Mesendoderm (in vitro differentiated cells): ENCODE results near the gene SLC26A11.
"Not testable (repeated sequence)": the region's sequence is repeated elsewhere in the genome, so short reads cannot be mapped to it uniquely, and the experiment has no call there.

Experiments
- DNase-seq: peaks from one replicate; pipeline ENCODE4 v3.0.0; 2013
- H2AK5ac ChIP-seq: 2 replicates; pipeline ENCODE4 v1.6.1; 2013; ENCODE audit warnings: low read length, inconsistent platforms
- H2BK120ac ChIP-seq: 2 replicates; pipeline ENCODE4 v1.6.1; 2013; ENCODE audit warnings: low read depth, mild to moderate bottlenecking, low read length, moderate library complexity, mixed read lengths
- H2BK15ac ChIP-seq: replicated peaks from 2 replicates; pipeline ENCODE4 v1.6.1; 2013; ENCODE audit warnings: low read depth, mild to moderate bottlenecking, moderate library complexity
- H2BK5ac ChIP-seq: 2 replicates; pipeline ENCODE4 v1.6.1; 2013; ENCODE audit warnings: low read length, inconsistent platforms
- H3K18ac ChIP-seq: 2 replicates; pipeline ENCODE4 v1.6.1; 2013; ENCODE audit warnings: mild to moderate bottlenecking, low read length, mixed read lengths
- H3K23ac ChIP-seq: one replicate; pipeline ENCODE4 v1.6.1; 2013; ENCODE audit warnings: low read length
- H3K27ac ChIP-seq: 2 replicates; pipeline ENCODE4 v1.5.1; 2013; ENCODE audit warnings: low read depth, mild to moderate bottlenecking, inconsistent platforms, low read length, moderate library complexity
- H3K27me3 ChIP-seq: 2 replicates; pipeline ENCODE4 v1.6.1; 2013; ENCODE audit warnings: low read length, control low read depth, mild to moderate bottlenecking, inconsistent platforms; ENCODE audit not compliant: insufficient read depth, poor library complexity
- H3K36me3 ChIP-seq: 2 replicates; pipeline ENCODE4 v1.6.1; 2013; ENCODE audit warnings: low read length, inconsistent platforms; ENCODE audit not compliant: control insufficient read depth, insufficient read depth
- H3K4ac ChIP-seq: one replicate; pipeline ENCODE4 v1.6.1; 2013; ENCODE audit warnings: low read depth, mild to moderate bottlenecking, low read length, moderate library complexity
- H3K4me1 ChIP-seq: 2 replicates; pipeline ENCODE4 v1.6.1; 2013; ENCODE audit warnings: low read depth, low read length, inconsistent platforms; ENCODE audit not compliant: control insufficient read depth
- H3K4me2 ChIP-seq: 2 replicates; pipeline ENCODE4 v1.6.1; 2013; ENCODE audit warnings: low read length
- H3K4me3 ChIP-seq: 2 replicates; pipeline ENCODE4 v1.5.1; 2013; ENCODE audit warnings: mild to moderate bottlenecking, low read length
- H3K56ac ChIP-seq: one replicate; pipeline ENCODE4 v1.6.1; 2013; ENCODE audit warnings: low read length
- H3K79me1 ChIP-seq: 2 replicates; pipeline ENCODE4 v1.6.1; 2013; ENCODE audit warnings: low read length, inconsistent platforms
- H3K79me2 ChIP-seq: 2 replicates; pipeline ENCODE4 v1.6.1; 2013; ENCODE audit warnings: mild to moderate bottlenecking, low read length; ENCODE audit not compliant: control insufficient read depth, insufficient read depth
- H3K9ac ChIP-seq: 2 replicates; pipeline ENCODE4 v1.6.1; 2013; ENCODE audit warnings: low read length, inconsistent platforms
- H4K5ac ChIP-seq: one replicate; pipeline ENCODE4 v1.6.1; 2013; ENCODE audit warnings: low read length
- H4K8ac ChIP-seq: one replicate; pipeline ENCODE4 v1.6.1; 2013; ENCODE audit warnings: low read depth, mild to moderate bottlenecking, control low read depth, low read length, moderate library complexity
- WGBS: extraction: QIAGEN DNeasy Blood & Tissue Kit; methylation state at CpG from one replicate; pipeline ENCODE4 v1.1.7; 2013; ENCODE audit warnings: low lambda C conversion rate, missing lambda C conversion rate; ENCODE audit not compliant: insufficient coverage; ENCODE audit errors: extremely low coverage; 5-methylcytosine and 5-hydroxymethylcytosine counted together

Gene SLC26A11

GRCh38 chr17:80295146-80295545 is 74.9 kb downstream of the SLC26A11 start:
- Histone ChIP-seq H2BK120ac (no peak overlapping the region), H2AK5ac (no peak overlapping the region), H4K8ac (no peak overlapping the region), H3K79me2 (no peaks in the 10 kb centered on the region), H3K36me3 (peaks cover 7% of the 10 kb centered on the region), H3K27ac (no peak overlapping the region), H3K4ac (no peak overlapping the region), H3K56ac (no peak overlapping the region), H4K5ac (no peak overlapping the region), H3K23ac (no peak overlapping the region), H3K4me2 (no peak overlapping the region), H3K27me3 (no peaks in the 10 kb centered on the region), H3K79me1 (no peaks in the 10 kb centered on the region), H3K4me1 (no peaks in the 10 kb centered on the region), H2BK15ac (no peak overlapping the region), H3K4me3 (no peak overlapping the region), H2BK5ac (no peak overlapping the region), H3K18ac (no peak overlapping the region), H3K9ac (no peak overlapping the region)
- WGBS = no CpG with 5 or more reads among the region's 5 CpGs
- DNase-seq = no peak

- Histone ChIP-seq H2AK5ac (no peak overlapping the region), H3K27me3 (no peaks in the 10 kb centered on the region), H3K56ac (no peak overlapping the region), H3K4ac (no peak overlapping the region), H3K36me3 (peaks cover 7% of the 10 kb centered on the region), H3K27ac (no peak overlapping the region), H3K18ac (no peak overlapping the region), H3K79me2 (no peaks in the 10 kb centered on the region), H3K79me1 (no peaks in the 10 kb centered on the region), H2BK15ac (no peak overlapping the region), H3K23ac (no peak overlapping the region), H3K9ac (no peak overlapping the region), H3K4me1 (no peaks in the 10 kb centered on the region), H4K8ac (no peak overlapping the region), H4K5ac (no peak overlapping the region), H2BK120ac (no peak overlapping the region), H2BK5ac (no peak overlapping the region), H3K4me2 (no peak overlapping the region), H3K4me3 (no peak overlapping the region)
- DNase-seq = no peak
- WGBS = no CpG with 5 or more reads among the region's 6 CpGs
Observed at GRCh38 chr17:80295559-80295958, 75.3 kb downstream of the SLC26A11 start.

- Histone ChIP-seq H3K27ac (no peak overlapping the region), H4K5ac (no peak overlapping the region), H3K4ac (no peak overlapping the region), H3K23ac (no peak overlapping the region), H2BK15ac (no peak overlapping the region), H3K4me3 (no peak overlapping the region), H3K79me1 (no peaks in the 10 kb centered on the region), H3K36me3 (peaks cover 7% of the 10 kb centered on the region), H2BK120ac (no peak overlapping the region), H3K56ac (no peak overlapping the region), H4K8ac (no peak overlapping the region), H2AK5ac (no peak overlapping the region), H3K4me1 (no peaks in the 10 kb centered on the region), H3K4me2 (no peak overlapping the region), H3K9ac (no peak overlapping the region), H3K27me3 (no peaks in the 10 kb centered on the region), H3K18ac (no peak overlapping the region), H3K79me2 (no peaks in the 10 kb centered on the region), H2BK5ac (no peak overlapping the region)
- no CpG with 5 or more reads among the region's 14 CpGs for WGBS
- no peak for DNase-seq
Observed at GRCh38 chr17:80296221-80296620, 76.0 kb downstream of the SLC26A11 start.

- no peak for DNase-seq
- Histone ChIP-seq H2BK15ac (no peak overlapping the region), H3K4me2 (no peak overlapping the region), H2AK5ac (no peak overlapping the region), H4K5ac (no peak overlapping the region), H3K23ac (no peak overlapping the region), H3K36me3 (peaks cover 7% of the 10 kb centered on the region), H3K79me1 (no peaks in the 10 kb centered on the region), H3K18ac (no peak overlapping the region), H3K4me1 (no peaks in the 10 kb centered on the region), H2BK120ac (no peak overlapping the region), H4K8ac (no peak overlapping the region), H3K4ac (no peak overlapping the region), H3K79me2 (no peaks in the 10 kb centered on the region), H3K9ac (no peak overlapping the region), H3K56ac (no peak overlapping the region), H3K4me3 (no peak overlapping the region), H3K27me3 (no peaks in the 10 kb centered on the region), H2BK5ac (no peak overlapping the region), H3K27ac (no peak overlapping the region)
- no CpG with 5 or more reads among the region's 19 CpGs for WGBS
Observed at GRCh38 chr17:80297996-80298560, 77.9 kb downstream of the SLC26A11 start.

GRCh38 chr17:80299350-80300100 is 79.3 kb downstream of the SLC26A11 start:
- not testable (repeated sequence) for H3K27ac ChIP-seq, H3K56ac ChIP-seq, H3K27me3 ChIP-seq, H3K4me2 ChIP-seq, H2BK5ac ChIP-seq, H4K8ac ChIP-seq, H3K4me1 ChIP-seq, H2AK5ac ChIP-seq, H3K18ac ChIP-seq, H2BK120ac ChIP-seq, H3K9ac ChIP-seq, H3K79me2 ChIP-seq, H2BK15ac ChIP-seq, H3K4me3 ChIP-seq, H3K36me3 ChIP-seq, DNase-seq, H3K79me1 ChIP-seq, H3K4ac ChIP-seq, H4K5ac ChIP-seq, H3K23ac ChIP-seq
- WGBS = no CpG with 5 or more reads among the region's 4 CpGs

GRCh38 chr17:80300756-80301155 is 80.5 kb downstream of the SLC26A11 start:
- not testable (repeated sequence) for H3K79me1 ChIP-seq, H3K9ac ChIP-seq, H3K23ac ChIP-seq, H4K8ac ChIP-seq, H2BK120ac ChIP-seq, H4K5ac ChIP-seq, H3K56ac ChIP-seq, H3K36me3 ChIP-seq, H2AK5ac ChIP-seq, H3K4me1 ChIP-seq, H2BK5ac ChIP-seq, H3K27ac ChIP-seq, H3K27me3 ChIP-seq, H3K4ac ChIP-seq, H3K4me3 ChIP-seq, H3K79me2 ChIP-seq, H3K18ac ChIP-seq, H2BK15ac ChIP-seq, DNase-seq, H3K4me2 ChIP-seq
- no CpG with 5 or more reads among the region's 2 CpGs for WGBS
